Parathyroid adenoma (tissue), 2 donors: ENCODE data around the gene HDHD5.

Source experiments
- H2AFZ ChIP-seq: fragments of 300-600 bp; sonication (generic); one replicate; pipeline ENCODE4 v1.7.0; 2017; ENCODE audit warnings: antibody characterized with exemption, mild to moderate bottlenecking
- H3K27ac ChIP-seq: fragments of 300-600 bp; sonication (generic); one replicate; pipeline ENCODE4 v1.7.0; 2017
- H3K27me3 ChIP-seq: fragments of 300-600 bp; sonication (generic); one replicate; pipeline ENCODE4 v1.7.0; 2017; ENCODE audit warnings: low read length; ENCODE audit not compliant: control insufficient read depth, insufficient read depth
- H3K36me3 ChIP-seq: fragments of 300-600 bp; sonication (generic); one replicate; pipeline ENCODE4 v1.7.0; 2017; ENCODE audit warnings: low read length; ENCODE audit not compliant: control insufficient read depth, insufficient read depth
- H3K4me1 ChIP-seq: fragments of 300-600 bp; sonication (generic); one replicate; pipeline ENCODE4 v1.7.0; 2017; ENCODE audit warnings: control low read depth
- H3K4me2 ChIP-seq: fragments of 300-600 bp; sonication (generic); one replicate; pipeline ENCODE4 v1.7.0; 2017; ENCODE audit warnings: low read length
- H3K4me3 ChIP-seq: fragments of 300-600 bp; sonication (generic); one replicate; pipeline ENCODE4 v1.7.0; 2017; ENCODE audit warnings: low read depth, low read length
- H3K79me2 ChIP-seq: fragments of 300-600 bp; sonication (generic); one replicate; pipeline ENCODE4 v1.7.0; 2017; ENCODE audit warnings: control low read depth
- H3K9ac ChIP-seq: fragments of 300-600 bp; sonication (generic); one replicate; pipeline ENCODE4 v1.7.0; 2017; ENCODE audit warnings: mild to moderate bottlenecking
- H3K9me3 ChIP-seq: fragments of 300-600 bp; sonication (generic); one replicate; pipeline ENCODE4 v1.7.0; 2017; ENCODE audit warnings: low read length; ENCODE audit not compliant: control insufficient read depth
- TF ChIP-seq, protein P1 (sequence below): fragments of 300-600 bp; sonication (generic); IDR thresholded peaks from one replicate; pipeline ENCODE4 v1.7.0; 2017; ENCODE audit warnings: antibody characterized with exemption, mild to moderate bottlenecking
- donor health status: primary hyperparathyroidism.

The HDHD5 gene

DNA sequence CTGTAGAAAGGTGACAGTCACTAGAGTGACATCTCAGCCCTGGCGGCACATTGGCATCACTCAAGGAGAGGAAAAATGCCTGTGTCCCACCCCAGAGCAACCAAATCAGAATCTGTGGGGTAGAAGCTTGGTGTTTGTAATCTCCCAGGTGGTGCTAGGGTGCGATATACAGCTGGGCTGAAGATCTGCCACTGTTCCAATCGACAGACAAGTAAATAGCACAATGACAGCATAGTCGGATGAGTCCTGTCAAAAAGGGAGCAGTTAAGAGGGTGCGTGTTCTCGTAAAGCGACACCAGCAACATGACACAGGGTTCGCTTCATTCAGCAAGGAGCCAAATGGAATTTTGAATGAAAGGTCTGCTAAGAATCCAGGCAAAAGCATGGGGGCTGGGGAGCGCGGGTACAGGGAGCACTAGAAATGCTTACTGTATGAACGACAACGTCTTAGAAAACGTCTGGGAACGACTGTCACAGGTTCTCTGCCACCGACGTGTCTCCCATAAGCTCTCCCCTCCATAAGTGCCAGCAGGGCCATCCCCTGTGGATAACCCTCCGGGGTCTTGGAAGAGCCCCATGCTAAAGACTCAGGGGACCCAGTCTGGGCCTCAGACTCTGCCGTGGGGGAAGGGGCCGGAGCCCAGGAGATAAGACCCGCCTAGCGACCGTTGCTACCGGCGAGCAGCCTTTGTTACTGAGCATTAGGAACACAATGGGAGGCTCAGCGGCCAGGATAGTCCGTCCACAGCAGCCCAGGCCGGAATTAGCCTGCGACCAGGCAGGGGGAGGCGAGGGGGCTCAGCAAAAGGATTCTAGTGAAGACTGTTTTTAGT is 39.3 kb upstream of the HDHD5 start:
- Histone ChIP-seq H3K9ac (no peak overlapping the region), H3K27ac (no peak overlapping the region)

DNA sequence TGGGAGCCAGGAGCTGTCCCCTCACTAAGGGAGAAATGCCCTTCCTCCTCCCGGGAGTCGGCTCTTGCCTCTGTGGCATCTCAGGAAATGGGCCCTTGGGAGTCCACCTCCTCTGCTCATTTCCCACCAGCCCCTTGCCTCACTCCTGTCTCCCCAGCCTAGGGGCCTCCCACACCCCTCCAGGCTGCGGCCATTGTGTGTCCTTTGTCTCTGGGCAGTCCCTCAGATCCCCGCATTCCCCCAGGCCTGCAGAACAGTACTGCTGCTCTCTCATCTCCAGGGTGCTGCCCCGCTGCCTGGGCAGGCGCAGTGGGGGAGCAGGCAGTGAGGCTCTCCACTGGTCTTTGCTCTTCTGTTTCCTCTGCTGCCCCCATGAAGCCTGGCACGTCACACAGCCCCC is 35.1 kb upstream of the HDHD5 start:
- no peak overlapping the region for H3K4me3 ChIP-seq
- no peaks in the 10 kb centered on the region for H3K4me1 ChIP-seq
- H3K79me2 ChIP-seq = no peaks in the 10 kb centered on the region
- TF ChIP-seq, protein P1, sequence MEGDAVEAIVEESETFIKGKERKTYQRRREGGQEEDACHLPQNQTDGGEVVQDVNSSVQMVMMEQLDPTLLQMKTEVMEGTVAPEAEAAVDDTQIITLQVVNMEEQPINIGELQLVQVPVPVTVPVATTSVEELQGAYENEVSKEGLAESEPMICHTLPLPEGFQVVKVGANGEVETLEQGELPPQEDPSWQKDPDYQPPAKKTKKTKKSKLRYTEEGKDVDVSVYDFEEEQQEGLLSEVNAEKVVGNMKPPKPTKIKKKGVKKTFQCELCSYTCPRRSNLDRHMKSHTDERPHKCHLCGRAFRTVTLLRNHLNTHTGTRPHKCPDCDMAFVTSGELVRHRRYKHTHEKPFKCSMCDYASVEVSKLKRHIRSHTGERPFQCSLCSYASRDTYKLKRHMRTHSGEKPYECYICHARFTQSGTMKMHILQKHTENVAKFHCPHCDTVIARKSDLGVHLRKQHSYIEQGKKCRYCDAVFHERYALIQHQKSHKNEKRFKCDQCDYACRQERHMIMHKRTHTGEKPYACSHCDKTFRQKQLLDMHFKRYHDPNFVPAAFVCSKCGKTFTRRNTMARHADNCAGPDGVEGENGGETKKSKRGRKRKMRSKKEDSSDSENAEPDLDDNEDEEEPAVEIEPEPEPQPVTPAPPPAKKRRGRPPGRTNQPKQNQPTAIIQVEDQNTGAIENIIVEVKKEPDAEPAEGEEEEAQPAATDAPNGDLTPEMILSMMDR = no peak
- no peak overlapping the region for H2AFZ ChIP-seq
- H3K27me3 ChIP-seq = no peaks in the 10 kb centered on the region
- H3K9ac ChIP-seq = no peak overlapping the region
- no peaks in the 10 kb centered on the region for H3K36me3 ChIP-seq
- H3K27ac ChIP-seq = no peak overlapping the region
- H3K9me3 ChIP-seq = no peaks in the 10 kb centered on the region
- H3K4me2 ChIP-seq = no peak overlapping the region

More for the DNA sequence above, 39.3 kb upstream of the HDHD5 start:
- H3K79me2 ChIP-seq = no peaks in the 10 kb centered on the region
- H3K4me3 ChIP-seq = peak overlapping the region; percentile 36
- TF ChIP-seq, protein P1 = no peak
- H3K36me3 ChIP-seq = no peaks in the 10 kb centered on the region
- no peaks in the 10 kb centered on the region for H3K4me1 ChIP-seq
- H3K27me3 ChIP-seq = no peaks in the 10 kb centered on the region
- H2AFZ ChIP-seq = peak overlapping the region; percentile 80
- H3K4me2 ChIP-seq = peak overlapping the region; percentile 44
- H3K9me3 ChIP-seq = no peaks in the 10 kb centered on the region

DNA sequence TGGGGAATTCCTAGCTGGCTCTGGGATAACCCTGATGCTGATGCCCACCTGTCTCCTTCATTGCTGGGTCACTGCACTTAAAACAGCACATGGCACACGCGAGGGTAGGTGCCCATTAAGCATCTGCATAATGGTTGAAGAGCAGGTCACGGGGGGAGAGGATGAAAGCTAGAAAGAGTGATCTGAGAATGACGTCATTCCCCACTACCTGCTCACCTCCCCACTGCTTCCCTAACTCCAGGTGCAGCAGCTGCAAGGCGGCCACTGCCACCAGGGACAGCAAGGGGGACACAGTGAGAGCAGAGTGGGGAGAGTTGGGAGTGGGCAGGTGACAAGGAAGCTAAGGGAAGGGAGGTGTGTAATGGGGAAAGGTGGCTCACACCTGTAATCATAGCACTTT is 33.1 kb upstream of the HDHD5 start:
- Histone ChIP-seq H3K9me3 (no peaks in the 10 kb centered on the region), H3K27ac (no peak overlapping the region), H3K9ac (no peak overlapping the region), H3K4me2 (no peak overlapping the region), H3K36me3 (no peaks in the 10 kb centered on the region), H3K4me3 (no peak overlapping the region), H3K4me1 (no peaks in the 10 kb centered on the region), H3K79me2 (no peaks in the 10 kb centered on the region), H2AFZ (no peak overlapping the region), H3K27me3 (no peaks in the 10 kb centered on the region)
- TF ChIP-seq, protein P1 = no peak

DNA sequence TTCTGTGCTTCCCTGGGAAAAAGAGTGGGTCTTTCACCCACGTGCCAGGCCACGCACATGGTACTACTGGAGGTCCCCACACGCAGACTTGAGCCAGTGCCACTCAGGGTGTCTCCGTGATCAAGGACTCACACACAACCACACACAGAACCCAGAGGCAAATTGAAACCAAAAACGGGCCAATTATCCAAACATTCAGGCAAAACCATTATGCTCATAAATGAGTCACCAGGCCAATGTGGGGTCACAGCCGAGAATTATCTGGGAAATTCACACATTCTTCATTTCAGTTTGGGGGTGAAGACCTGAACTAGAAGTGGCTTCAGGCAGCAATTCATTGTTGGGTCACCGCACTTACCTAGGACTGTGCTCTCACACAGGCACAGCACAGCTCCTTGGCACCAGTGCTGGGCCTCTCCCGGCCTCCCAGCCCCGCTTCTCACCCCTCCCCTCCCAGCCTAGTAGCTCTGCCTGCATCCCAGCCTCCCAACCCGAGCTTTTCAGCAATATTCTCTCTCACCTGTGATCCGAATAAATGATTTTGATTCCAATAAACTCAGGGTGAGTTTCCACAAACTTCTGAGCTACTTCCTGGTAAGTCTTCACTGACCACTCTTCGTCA is 32.2 kb upstream of the HDHD5 start:
- TF ChIP-seq, protein P1 = no peak
- Histone ChIP-seq H3K36me3 (no peaks in the 10 kb centered on the region), H3K9me3 (no peaks in the 10 kb centered on the region)

More for the DNA sequence above, 32.2 kb upstream of the HDHD5 start:
- Histone ChIP-seq H3K4me3 (no peak overlapping the region), H2AFZ (no peak overlapping the region), H3K79me2 (no peaks in the 10 kb centered on the region), H3K4me1 (no peaks in the 10 kb centered on the region), H3K4me2 (no peak overlapping the region), H3K9ac (no peak overlapping the region), H3K27me3 (no peaks in the 10 kb centered on the region), H3K27ac (no peak overlapping the region)
